CD4-positive, alpha-beta T cell treated with Interleukin-4 for 4 hours (primary cell): Measurements from ENCODE around the gene FKTN.
"Not testable (repeated sequence)": the region's sequence is repeated elsewhere in the genome, so short reads cannot be mapped to it uniquely, and the experiment has no call there.

Experiments used
- DNase-seq: peaks from one replicate; pipeline ENCODE4 v3.0.0-alpha.2; 2020

The FKTN gene

GRCh38 chr9:105557804-105558610 lies at the start of gene FKTN:
Gene FKTN, plus strand, starts transcription at chr9:105558131. Its CDS starts 16,902 bp downstream, at chr9:105575033.
- DNase-seq = peak; percentile 84

- no peak for DNase-seq
Observed at GRCh38 chr9:105508530-105508929, 49.4 kb upstream of the FKTN start.

- DNase-seq = no peak
Observed at GRCh38 chr9:105510024-105510423, 47.9 kb upstream of the FKTN start.

- DNase-seq = no peak
Observed at GRCh38 chr9:105511446-105511845, 46.5 kb upstream of the FKTN start.

- no peak for DNase-seq
Observed at GRCh38 chr9:105515811-105516413, 42.0 kb upstream of the FKTN start.

- DNase-seq = not testable (repeated sequence)
Observed at GRCh38 chr9:105519710-105520369, 38.1 kb upstream of the FKTN start.

GRCh38 chr9:105520992-105521391 lies 36.9 kb upstream of the FKTN start:
- DNase-seq = not testable (repeated sequence)

- DNase-seq = not testable (repeated sequence)
Observed at GRCh38 chr9:105522618-105523385, 35.1 kb upstream of the FKTN start.

- no peak for DNase-seq
Observed at GRCh38 chr9:105531530-105531929, 26.4 kb upstream of the FKTN start.

GRCh38 chr9:105535920-105536668 lies 21.8 kb upstream of the FKTN start:
- DNase-seq = no peak

GRCh38 chr9:105539452-105539851 lies 18.5 kb upstream of the FKTN start:
- DNase-seq = no peak

GRCh38 chr9:105541838-105542237 lies 16.1 kb upstream of the FKTN start:
- DNase-seq = no peak

- DNase-seq = no peak
Observed at GRCh38 chr9:105554042-105554441, 3.9 kb upstream of the FKTN start.

- no peak for DNase-seq
Observed at GRCh38 chr9:105572455-105572854, 14.5 kb downstream of the FKTN start.

GRCh38 chr9:105579952-105580351 lies 22.0 kb downstream of the FKTN start:
- not testable (repeated sequence) for DNase-seq

- DNase-seq = not testable (repeated sequence)
Observed at GRCh38 chr9:105581550-105581949, 23.6 kb downstream of the FKTN start.

GRCh38 chr9:105593145-105593544 lies 35.2 kb downstream of the FKTN start:
- no peak for DNase-seq

GRCh38 chr9:105608721-105609598 lies 51.0 kb downstream of the FKTN start:
- peak; percentile 55 for DNase-seq

GRCh38 chr9:105621001-105621400 lies 63.1 kb downstream of the FKTN start:
- DNase-seq = no peak

- DNase-seq = no peak
Observed at GRCh38 chr9:105625088-105625487, 67.2 kb downstream of the FKTN start.

- no peak for DNase-seq
Observed at GRCh38 chr9:105632807-105633206, 74.9 kb downstream of the FKTN start.
